Tibial artery (tissue), 4 donors: Measurements from ENCODE around the gene KLHL2.
"Not testable (repeated sequence)": the region's sequence is repeated elsewhere in the genome, so short reads cannot be mapped to it uniquely, and the experiment has no call there.

Experiments
- DNase-seq, 2 donors: peaks; one replicate each; pipeline ENCODE4 v3.0.0-alpha.2; 2019
- H3K27ac ChIP-seq, 2 donors: fragments of 200-600 bp; sonication (generic) in 1 of 2; 1 replicate in 1 of 2; 2 replicates in 1 of 2; pipeline ENCODE4 v1.5.1; 2018 to 2019; ENCODE audit warnings: mild to moderate bottlenecking in 1 of 2
- H3K27me3 ChIP-seq, 2 donors: fragments of 200-600 bp; sonication (generic) in 1 of 2; one replicate each; pipeline versions ENCODE4 v1.5.1 to v1.6.0; 2016 to 2019
- H3K36me3 ChIP-seq, 3 donors: fragments of 200-600 bp; sonication (generic) in 2 of 3; one replicate each; pipeline ENCODE4 v1.5.1; 2016 to 2019; ENCODE audit warnings: mild to moderate bottlenecking in 2 of 3
- H3K4me1 ChIP-seq, 4 donors: fragments of 200-600 bp; sonication (generic) in 2 of 4; 1 replicate in 3 of 4; 2 replicates in 1 of 4; pipeline ENCODE4 v1.5.1; 2016 to 2019
- H3K4me3 ChIP-seq, 2 donors: fragments of 200-600 bp; sonication (generic) in 1 of 2; 1 replicate in 1 of 2; 2 replicates in 1 of 2; pipeline ENCODE4 v1.5.1; 2018 to 2019; ENCODE audit warnings: mild to moderate bottlenecking in 2 of 2
- H3K9me3 ChIP-seq, 3 donors: fragments of 200-600 bp; sonication (generic) in 1 of 3; one replicate each; pipeline ENCODE4 v1.5.1; 2016 to 2019
- intact Hi-C: fragments of 100-400 bp; cut with DNase I; formaldehyde crosslinking; loops from one replicate; pipeline ENCODE4 v1.15.0; 2023; ENCODE audit warnings: low total_unique reads
- TF ChIP-seq, protein P1 (sequence below), 2 experiments: fragments of 200-600 bp in 1 of 2; fragments of 450-650 bp in 1 of 2; IDR thresholded peaks; one replicate each; pipeline ENCODE4 v1.5.1; 2017 to 2019; ENCODE audit warnings: antibody characterized with exemption in 2 of 2, mild to moderate bottlenecking in 1 of 2, moderate library complexity in 1 of 2

Gene KLHL2

DNA sequence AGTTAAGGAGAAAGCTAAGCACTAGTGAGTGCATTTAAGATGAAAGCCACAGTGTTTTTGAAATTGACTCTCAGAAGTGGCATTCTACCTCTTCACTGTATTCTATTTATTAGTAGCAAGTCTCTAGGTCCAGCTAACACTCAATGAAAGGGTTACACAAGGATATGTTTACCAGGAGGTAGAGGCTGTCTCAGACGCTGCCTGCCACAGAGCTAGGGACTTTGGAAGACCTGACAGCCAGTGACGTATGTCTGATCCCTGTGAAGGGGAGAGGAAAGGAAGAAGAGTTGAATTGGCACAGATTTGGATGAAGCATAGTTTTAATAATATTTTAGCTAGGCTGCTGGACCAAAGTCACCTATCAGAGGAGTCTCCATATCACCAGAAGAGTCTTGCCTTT lies 36.5 kb upstream of the KLHL2 start:
- no peak for DNase-seq
- TF ChIP-seq, protein P1, sequence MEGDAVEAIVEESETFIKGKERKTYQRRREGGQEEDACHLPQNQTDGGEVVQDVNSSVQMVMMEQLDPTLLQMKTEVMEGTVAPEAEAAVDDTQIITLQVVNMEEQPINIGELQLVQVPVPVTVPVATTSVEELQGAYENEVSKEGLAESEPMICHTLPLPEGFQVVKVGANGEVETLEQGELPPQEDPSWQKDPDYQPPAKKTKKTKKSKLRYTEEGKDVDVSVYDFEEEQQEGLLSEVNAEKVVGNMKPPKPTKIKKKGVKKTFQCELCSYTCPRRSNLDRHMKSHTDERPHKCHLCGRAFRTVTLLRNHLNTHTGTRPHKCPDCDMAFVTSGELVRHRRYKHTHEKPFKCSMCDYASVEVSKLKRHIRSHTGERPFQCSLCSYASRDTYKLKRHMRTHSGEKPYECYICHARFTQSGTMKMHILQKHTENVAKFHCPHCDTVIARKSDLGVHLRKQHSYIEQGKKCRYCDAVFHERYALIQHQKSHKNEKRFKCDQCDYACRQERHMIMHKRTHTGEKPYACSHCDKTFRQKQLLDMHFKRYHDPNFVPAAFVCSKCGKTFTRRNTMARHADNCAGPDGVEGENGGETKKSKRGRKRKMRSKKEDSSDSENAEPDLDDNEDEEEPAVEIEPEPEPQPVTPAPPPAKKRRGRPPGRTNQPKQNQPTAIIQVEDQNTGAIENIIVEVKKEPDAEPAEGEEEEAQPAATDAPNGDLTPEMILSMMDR (IDR thresholded peaks at IDR 0.05): no peak
- Histone ChIP-seq H3K4me3 (no peak overlapping the region), H3K9me3 (peaks cover 0 to 8% (median 0%) of the 10 kb centered on the region in 3 donors), H3K36me3 (no peaks in the 10 kb centered on the region), H3K27me3 (no peaks in the 10 kb centered on the region), H3K27ac (no peak overlapping the region), H3K4me1 (peaks cover 0 to 5% (median 0%) of the 10 kb centered on the region in 4 donors)
- intact Hi-C loops: no loop called here

DNA sequence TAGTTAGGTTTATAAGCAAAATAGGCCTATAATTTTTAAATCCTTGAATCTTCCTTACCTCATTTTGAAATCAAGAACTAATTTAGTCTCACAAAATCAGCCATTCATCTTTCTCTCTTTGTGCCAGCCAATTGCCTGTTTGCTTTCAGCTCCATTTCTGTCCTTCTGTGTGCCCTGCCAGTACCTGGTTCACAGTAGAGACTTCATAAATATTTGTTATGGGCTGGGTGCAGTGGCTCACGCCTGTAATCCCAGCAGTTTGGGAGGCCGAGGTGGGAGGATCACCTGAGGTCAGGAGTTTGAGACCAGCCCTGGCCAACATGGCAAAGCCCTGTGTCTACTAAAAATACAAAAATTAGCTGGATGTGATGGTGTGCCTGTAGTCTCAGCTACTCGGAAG lies 31.9 kb upstream of the KLHL2 start:
- H3K36me3 ChIP-seq, H3K4me3 ChIP-seq, H3K9me3 ChIP-seq, H3K27ac ChIP-seq, H3K4me1 ChIP-seq, DNase-seq, H3K27me3 ChIP-seq, intact Hi-C loops: not testable (repeated sequence)

DNA sequence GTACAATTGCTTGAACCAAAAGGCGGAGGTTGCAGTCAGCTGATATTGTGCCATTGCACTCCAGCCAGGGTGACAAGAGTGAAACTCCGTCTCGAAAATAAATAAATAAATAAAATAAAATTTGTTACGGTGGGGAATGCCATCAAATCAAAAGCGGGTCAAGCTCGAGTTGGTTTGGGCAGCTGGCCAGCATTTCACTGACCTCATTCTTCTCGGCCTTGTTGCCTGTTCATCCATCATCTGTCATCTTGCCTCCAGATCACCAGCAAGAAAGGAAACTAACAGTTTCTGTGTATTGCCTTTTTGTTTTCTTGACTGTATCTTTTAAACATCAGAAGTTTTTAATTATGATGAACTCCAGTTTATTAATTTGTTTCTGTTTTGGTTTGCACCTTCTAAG lies 31.5 kb upstream of the KLHL2 start:
- H3K4me1 ChIP-seq: peaks cover 0 to 5% (median 0%) of the 10 kb centered on the region in 4 donors
- H3K27ac ChIP-seq: no peak overlapping the region
- H3K36me3 ChIP-seq: no peaks in the 10 kb centered on the region
- H3K4me3 ChIP-seq: no peak overlapping the region
- TF ChIP-seq, protein P1 (IDR thresholded peaks at IDR 0.05): no peak
- H3K27me3 ChIP-seq: no peaks in the 10 kb centered on the region
- no peak for DNase-seq
- intact Hi-C loops: no loop called here
- peaks cover 0 to 8% (median 0%) of the 10 kb centered on the region in 3 donors for H3K9me3 ChIP-seq

DNA sequence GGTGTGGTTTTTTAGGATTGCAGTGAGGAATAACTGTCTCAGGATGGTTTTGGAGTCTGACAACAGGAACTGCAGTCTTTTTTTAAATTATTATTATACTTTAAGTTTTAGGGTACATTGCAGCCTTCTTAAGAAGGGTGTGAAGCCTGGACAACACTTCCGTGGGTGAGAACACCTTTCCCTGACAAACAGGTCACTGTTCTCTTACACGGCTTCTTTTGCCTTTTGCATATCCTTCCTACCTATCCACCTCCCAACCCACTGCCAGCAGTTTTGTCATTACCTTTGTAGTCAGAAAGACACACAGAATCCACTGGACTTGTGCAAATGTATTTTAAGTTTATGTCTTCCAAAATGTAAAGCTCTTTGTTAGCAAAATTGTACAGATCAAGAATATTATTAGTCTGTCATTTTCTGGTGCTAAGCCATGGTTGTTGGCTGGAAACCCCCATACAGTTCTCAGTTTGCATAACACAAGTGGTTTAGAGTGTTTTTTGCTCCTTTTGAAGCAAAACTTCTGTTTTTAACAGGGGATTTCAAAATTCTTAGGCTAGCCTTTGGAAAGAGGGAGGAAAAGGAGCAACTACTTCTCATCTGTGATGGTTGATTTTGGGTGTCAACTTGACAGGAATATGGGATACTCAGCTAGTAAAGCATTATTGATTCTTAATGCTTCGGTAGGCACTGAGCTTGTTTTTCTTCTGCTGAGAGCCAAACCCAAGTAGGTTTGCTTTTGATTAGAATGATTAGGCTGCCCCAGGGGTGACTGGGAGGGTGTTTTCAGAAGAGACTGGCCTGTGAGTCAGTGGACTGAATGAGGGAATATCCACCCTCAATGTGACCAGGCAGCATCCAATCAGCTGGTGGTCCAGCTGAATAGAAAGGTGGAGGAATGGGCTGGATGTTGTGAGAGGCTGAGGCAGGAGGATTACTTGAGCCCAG lies 29.4 kb upstream of the KLHL2 start:
- H3K27me3 ChIP-seq: no peaks in the 10 kb centered on the region
- H3K27ac ChIP-seq: no peak overlapping the region
- intact Hi-C loops: no loop called here
- no peak overlapping the region for H3K4me3 ChIP-seq
- no peak for DNase-seq
- TF ChIP-seq, protein P1 (IDR thresholded peaks at IDR 0.05): no peak
- H3K9me3 ChIP-seq: peaks cover 0 to 8% (median 0%) of the 10 kb centered on the region in 3 donors
- no peaks in the 10 kb centered on the region for H3K36me3 ChIP-seq
- peaks cover 0 to 5% (median 0%) of the 10 kb centered on the region in 4 donors for H3K4me1 ChIP-seq

DNA sequence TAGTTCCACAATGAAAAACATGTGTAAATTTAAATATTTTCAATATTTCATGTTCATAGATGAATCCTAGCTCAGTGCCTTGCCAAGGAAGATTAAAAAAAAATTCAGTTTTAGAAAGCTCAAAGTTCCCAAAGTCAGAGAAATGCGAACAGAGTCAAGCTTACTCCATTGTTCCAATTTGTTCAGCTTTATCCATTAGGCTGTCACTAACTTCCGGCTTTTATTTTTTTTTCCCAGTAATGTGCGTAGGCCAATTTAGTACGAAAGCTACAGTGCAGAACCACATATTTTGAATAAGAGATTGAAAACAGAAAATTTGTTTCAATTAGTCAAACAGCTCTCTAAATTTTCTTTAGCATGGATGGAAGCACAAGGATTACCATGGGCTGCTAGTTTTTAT lies 23.1 kb upstream of the KLHL2 start:
- H3K9me3 ChIP-seq: no peaks in the 10 kb centered on the region
- no peak for DNase-seq
- no peak overlapping the region for H3K27ac ChIP-seq
- intact Hi-C loops: no loop called here
- TF ChIP-seq, protein P1 (IDR thresholded peaks at IDR 0.05): no peak
- no peak overlapping the region for H3K4me3 ChIP-seq
- H3K36me3 ChIP-seq: no peaks in the 10 kb centered on the region
- H3K4me1 ChIP-seq: no peaks in the 10 kb centered on the region
- H3K27me3 ChIP-seq: no peaks in the 10 kb centered on the region

DNA sequence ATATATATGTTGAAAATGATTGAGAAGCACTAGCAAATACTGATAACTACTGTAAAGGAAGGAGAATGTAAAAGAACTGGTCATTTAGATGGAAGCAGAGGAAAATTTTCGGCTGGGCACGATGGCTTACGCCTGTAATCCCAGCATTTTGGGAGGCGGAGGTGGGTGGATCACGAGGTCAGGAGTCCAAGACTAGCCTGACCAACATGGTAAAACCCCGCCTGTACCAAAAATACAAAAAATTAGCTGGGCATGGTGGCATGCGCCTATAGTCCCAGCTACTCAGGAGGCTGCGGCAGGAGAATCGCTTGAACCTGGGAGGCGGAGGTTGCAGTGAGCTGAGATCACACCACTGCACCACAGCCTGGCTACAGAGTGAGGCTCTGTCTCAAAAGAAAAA lies 22.4 kb upstream of the KLHL2 start:
- intact Hi-C loops, H3K27me3 ChIP-seq, H3K9me3 ChIP-seq, DNase-seq, H3K4me3 ChIP-seq, H3K27ac ChIP-seq, H3K4me1 ChIP-seq, H3K36me3 ChIP-seq: not testable (repeated sequence)
